Right lobe of liver (tissue), 6 donors: ENCODE data around the gene AIFM1. TPM values are rescaled to one million over a fixed set of nuclear protein-coding genes. Genes with fewer than 3 reads are reported as not detected.

ENCODE experiments used
- ATAC-seq, 4 donors: fragments of 200-7000 bp; cut with Tn5 transposase; one replicate each; pipeline ENCODE4 v1.9.1; 2020; ENCODE audit warnings: mild to moderate bottlenecking in 4 of 4, moderate library complexity in 4 of 4
- DNase-seq, 3 donors: peaks; one replicate each; pipeline ENCODE4 v3.0.0-alpha.2; 2020
- H3K27ac ChIP-seq, 3 donors: fragments of 200-600 bp; one replicate each; pipeline ENCODE4 v1.8.0; 2022
- H3K27me3 ChIP-seq, 2 donors: fragments of 200-600 bp; one replicate each; pipeline ENCODE4 v1.8.0; 2022
- H3K36me3 ChIP-seq, 4 donors: fragments of 200-600 bp; sonication (generic) in 1 of 4; one replicate each; pipeline versions ENCODE4 v1.5.1 to v1.8.0; 2017 to 2022; ENCODE audit warnings: control low read depth in 1 of 4
- H3K4me1 ChIP-seq, 4 donors: fragments of 200-600 bp; sonication (generic) in 1 of 4; one replicate each; pipeline versions ENCODE4 v1.5.1 to v1.8.0; 2017 to 2022; ENCODE audit warnings: control low read depth in 1 of 4
- H3K4me3 ChIP-seq, 3 donors: fragments of 200-600 bp; one replicate each; pipeline ENCODE4 v1.8.0; 2022
- H3K9me3 ChIP-seq, 4 donors: fragments of 200-600 bp; sonication (generic) in 1 of 4; one replicate each; pipeline versions ENCODE4 v1.5.1 to v1.8.0; 2017 to 2022; ENCODE audit warnings: control low read depth in 1 of 4
- POLR2A ChIP-seq: fragments of 450-650 bp; IDR thresholded peaks from one replicate; pipeline ENCODE4 v1.6.1; 2017; ENCODE audit warnings: antibody characterized with exemption, mild to moderate bottlenecking
- WGBS: methylation state at CpG from one replicate; pipeline ENCODE4 v1.1.6; 2018; ENCODE audit warnings: low coverage, low lambda C conversion rate; ENCODE audit not compliant: insufficient coverage; ENCODE audit errors: missing lambda C conversion rate; 5-methylcytosine and 5-hydroxymethylcytosine counted together
- intact Hi-C, 2 donors: fragments of 100-400 bp; cut with DNase I; formaldehyde crosslinking; loops; one replicate each; pipeline versions ENCODE4 v1.11.2 to v1.14.1; 2022
- total RNA-seq, 6 experiments: library from RNA; depleted of rRNA in 2 of 6; stranded (reverse); fragments of >200 nt in 2 of 6; fragmentation: NEBNext Ultra II Directional in 3 of 6; extraction: Animal tissue kit (Norgen Biotek cat#: 25700) in 3 of 6; gene quantifications; one replicate each; pipeline versions ENCODE4 v1.1.0 to v1.2.4, GENCODE V29; 2016 to 2023
- TF ChIP-seq, protein P1 (sequence below), 4 donors: fragments of 200-600 bp in 3 of 4; fragments of 450-650 bp in 1 of 4; IDR thresholded peaks; one replicate each; pipeline versions ENCODE4 v1.5.1 to v1.8.0; 2016 to 2022; ENCODE audit warnings: antibody characterized with exemption in 4 of 4, mild to moderate bottlenecking in 2 of 4
- donor health status: DM: no; HTN: yes; CAD: no.
- donor health status: DM: no; HTN: no; CAD: no.
- donor health status: DM: no; HTN: no; CAD: no.
- donor health status: DM: no; HTN: yes; CAD: no.
- donor health status: DM: no; HTN: yes; CAD: no.

AIFM1 gene
- total RNA-seq, 6 experiments from 2014 or later: 63.4 to 90.0 (median 76.7) TPM

- 67% methylated on average over 7 of the region's 8 CpGs for WGBS
- peaks cover 0 to 42% (median 6%) of the 10 kb centered on the region in 4 donors for H3K36me3 ChIP-seq
Measured at GRCh38 chrX:130136961-130137360, 28.7 kb downstream of the AIFM1 start.

DNA sequence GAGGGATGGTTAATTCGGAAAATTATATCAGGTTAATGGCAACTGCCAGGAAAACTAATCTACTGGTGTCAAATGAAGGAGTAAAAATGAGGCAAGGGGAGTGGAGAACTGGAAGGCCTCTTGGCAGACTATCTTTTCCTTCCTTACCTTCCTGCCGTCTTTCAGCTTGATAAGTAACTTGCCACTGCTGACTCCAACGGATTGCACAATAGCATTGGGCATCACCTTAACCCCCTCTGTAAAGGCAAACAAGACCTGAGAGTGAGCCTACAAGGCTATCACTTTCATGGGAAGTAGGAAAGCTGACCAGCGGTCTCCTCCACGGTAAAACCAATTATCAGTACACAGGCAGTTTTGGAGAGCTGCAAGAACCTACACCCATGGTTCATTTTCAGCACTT lies 29.1 kb downstream of the AIFM1 start:
- peak in 2 of 4 donors; percentile 15 to 18 for ATAC-seq

More at GRCh38 chrX:130136961-130137360, 28.7 kb downstream of the AIFM1 start:
- intact Hi-C loops: no loop called here
- TF ChIP-seq, protein P1, sequence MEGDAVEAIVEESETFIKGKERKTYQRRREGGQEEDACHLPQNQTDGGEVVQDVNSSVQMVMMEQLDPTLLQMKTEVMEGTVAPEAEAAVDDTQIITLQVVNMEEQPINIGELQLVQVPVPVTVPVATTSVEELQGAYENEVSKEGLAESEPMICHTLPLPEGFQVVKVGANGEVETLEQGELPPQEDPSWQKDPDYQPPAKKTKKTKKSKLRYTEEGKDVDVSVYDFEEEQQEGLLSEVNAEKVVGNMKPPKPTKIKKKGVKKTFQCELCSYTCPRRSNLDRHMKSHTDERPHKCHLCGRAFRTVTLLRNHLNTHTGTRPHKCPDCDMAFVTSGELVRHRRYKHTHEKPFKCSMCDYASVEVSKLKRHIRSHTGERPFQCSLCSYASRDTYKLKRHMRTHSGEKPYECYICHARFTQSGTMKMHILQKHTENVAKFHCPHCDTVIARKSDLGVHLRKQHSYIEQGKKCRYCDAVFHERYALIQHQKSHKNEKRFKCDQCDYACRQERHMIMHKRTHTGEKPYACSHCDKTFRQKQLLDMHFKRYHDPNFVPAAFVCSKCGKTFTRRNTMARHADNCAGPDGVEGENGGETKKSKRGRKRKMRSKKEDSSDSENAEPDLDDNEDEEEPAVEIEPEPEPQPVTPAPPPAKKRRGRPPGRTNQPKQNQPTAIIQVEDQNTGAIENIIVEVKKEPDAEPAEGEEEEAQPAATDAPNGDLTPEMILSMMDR (IDR thresholded peaks at IDR 0.05): no peak
- no peak for TF ChIP-seq POLR2A
- no peaks in the 10 kb centered on the region for H3K4me1 ChIP-seq
- no peaks in the 10 kb centered on the region for H3K9me3 ChIP-seq
- no peaks in the 10 kb centered on the region for H3K27me3 ChIP-seq
- no peak overlapping the region for H3K27ac ChIP-seq
- DNase-seq: no peak
- no peak overlapping the region for H3K4me3 ChIP-seq
- ATAC-seq: no peak

DNA sequence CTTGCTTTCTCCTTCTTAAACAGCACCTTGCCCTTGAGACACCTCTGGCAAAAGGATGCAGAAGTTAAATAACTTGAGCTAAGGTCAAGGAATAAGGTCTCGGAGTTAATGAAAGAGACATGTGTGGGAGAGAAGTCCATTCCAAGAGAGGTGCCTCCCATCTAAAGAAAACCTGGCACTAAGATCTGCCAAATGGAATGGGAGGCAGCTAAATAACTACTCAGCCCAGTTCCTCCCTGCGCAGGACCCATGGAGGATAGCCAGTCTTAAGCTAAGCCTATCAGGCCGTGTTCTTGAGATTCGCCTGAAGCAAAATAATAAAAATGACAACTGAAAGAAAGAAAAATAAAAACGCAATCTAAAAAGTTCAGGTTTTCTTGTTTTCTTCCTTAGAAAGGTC lies 34.7 kb downstream of the AIFM1 start:
- no peaks in the 10 kb centered on the region for H3K9me3 ChIP-seq
- no peaks in the 10 kb centered on the region for H3K4me1 ChIP-seq
- H3K27ac ChIP-seq: no peak overlapping the region
- no peaks in the 10 kb centered on the region for H3K27me3 ChIP-seq
- intact Hi-C loops: no loop called here
- TF ChIP-seq, protein P1 (IDR thresholded peaks at IDR 0.05): no peak
- TF ChIP-seq POLR2A: no peak
- H3K4me3 ChIP-seq: no peak overlapping the region
- ATAC-seq (no peak), DNase-seq (no peak)
- WGBS: 72% methylated on average over 5 of the region's 5 CpGs
- H3K36me3 ChIP-seq: peaks cover 0 to 47% (median 2%) of the 10 kb centered on the region in 4 donors

More for the DNA sequence above, 29.1 kb downstream of the AIFM1 start:
- TF ChIP-seq, protein P1 (IDR thresholded peaks at IDR 0.05): no peak
- no peak for TF ChIP-seq POLR2A
- Histone ChIP-seq H3K27ac (no peak overlapping the region), H3K27me3 (no peaks in the 10 kb centered on the region), H3K9me3 (no peaks in the 10 kb centered on the region), H3K4me3 (no peak overlapping the region), H3K36me3 (peaks cover 0 to 46% (median 6%) of the 10 kb centered on the region in 4 donors), H3K4me1 (no peaks in the 10 kb centered on the region)
- intact Hi-C loops: no loop called here
- no peak for DNase-seq
- 36% methylated on average over 3 of the region's 5 CpGs for WGBS

- no peak for DNase-seq
- no peak for ATAC-seq
- H3K4me1 ChIP-seq: no peaks in the 10 kb centered on the region
- 59% methylated on average over 7 of the region's 13 CpGs for WGBS
- H3K27me3 ChIP-seq: no peaks in the 10 kb centered on the region
- TF ChIP-seq POLR2A: no peak
- TF ChIP-seq, protein P1 (IDR thresholded peaks at IDR 0.05): no peak
- H3K4me3 ChIP-seq: no peak overlapping the region
- no peak overlapping the region for H3K27ac ChIP-seq
- intact Hi-C loops: no loop called here
- peaks cover 0 to 7% (median 0%) of the 10 kb centered on the region in 4 donors for H3K36me3 ChIP-seq
- H3K9me3 ChIP-seq: no peaks in the 10 kb centered on the region
Measured at GRCh38 chrX:130125091-130125874, 40.4 kb downstream of the AIFM1 start.
